Head of caudate nucleus (tissue), 42 donors: Measurements from ENCODE around the gene IGFBP3.
A peak's percentile ranks its signal among the peaks of the same experiment; 100 is the strongest.

Source experiments
- DNase-seq, 42 donors: peaks; one replicate each; pipeline versions ENCODE4 v3.0.0 to v3.0.0-alpha.2; 2020 to 2021; ENCODE audit warnings: mixed read lengths in 7 of 42
- intact Hi-C: fragments of 100-400 bp; cut with DNase I; formaldehyde crosslinking; loops from one replicate; pipeline ENCODE4 v1.15.0; 2022

The IGFBP3 gene

DNA sequence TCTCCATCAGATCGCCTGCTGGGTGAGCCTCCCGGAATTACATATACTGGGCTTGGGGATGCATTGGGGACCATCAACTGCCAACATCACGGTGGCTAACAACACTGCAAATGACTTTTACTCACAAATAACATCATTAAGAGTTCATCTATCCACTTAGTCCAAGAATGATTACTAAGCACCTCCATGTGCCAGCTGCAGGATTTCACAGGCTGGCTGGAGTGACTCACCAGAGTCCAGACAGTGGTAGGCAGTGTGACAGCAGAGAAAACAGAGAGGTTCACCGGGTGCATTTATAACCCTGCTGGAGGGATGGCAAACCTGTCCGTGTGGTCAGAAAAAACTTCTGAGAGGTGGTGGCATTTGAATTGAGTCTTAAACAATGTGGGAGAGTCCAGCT lies 3.2 kb upstream of the IGFBP3 start:
- intact Hi-C loops, result loop anchor here (10.0 kb wide), 1 partner anchor 431 kb away; no protein-coding TSS in a partner anchor
- DNase-seq, result no peak

DNA sequence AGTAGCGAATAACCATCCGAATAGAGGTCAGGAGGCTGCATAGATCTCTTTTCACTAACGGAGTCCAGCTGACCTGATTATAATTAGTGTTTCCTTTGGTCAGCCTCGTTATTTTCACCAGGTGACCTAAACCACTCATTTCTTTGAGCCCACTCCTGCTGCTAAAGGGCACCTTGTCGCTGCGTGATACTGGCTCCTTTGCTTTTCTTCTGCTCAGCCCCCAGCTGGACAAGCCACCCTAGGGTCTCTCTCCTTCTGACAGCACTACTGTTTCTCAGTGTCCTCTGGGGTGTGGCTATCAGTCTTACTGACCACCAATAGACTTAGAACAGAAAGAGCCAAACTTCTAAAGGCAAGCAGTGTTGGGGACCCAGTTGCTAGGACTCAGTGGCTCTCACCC lies 2.7 kb upstream of the IGFBP3 start:
- intact Hi-C loops, result loop anchor here (10.0 kb wide), 1 partner anchor 431 kb away; no protein-coding TSS in a partner anchor
- no peak for DNase-seq

DNA sequence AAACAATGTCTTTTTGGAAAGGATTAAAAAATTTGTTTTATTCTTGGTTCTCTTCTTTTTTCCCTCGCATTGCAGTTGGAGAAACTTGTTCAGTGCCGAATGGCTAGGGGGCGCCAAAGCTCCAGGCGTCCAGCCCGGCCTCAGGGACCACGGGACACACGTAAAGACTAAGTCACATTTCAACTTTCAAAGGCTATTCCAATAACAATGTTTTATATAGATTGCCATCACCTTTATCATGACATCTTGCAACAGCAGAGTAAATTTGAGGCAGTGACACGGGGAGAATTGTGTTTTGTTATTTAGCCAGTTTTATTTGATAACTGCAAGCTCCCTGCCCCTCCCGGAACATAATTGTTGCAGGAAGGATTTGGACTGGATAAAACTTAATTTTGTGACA lies 2.2 kb upstream of the IGFBP3 start:
- DNase-seq, result peak; percentile 44 to 87 (median 73)

DNA sequence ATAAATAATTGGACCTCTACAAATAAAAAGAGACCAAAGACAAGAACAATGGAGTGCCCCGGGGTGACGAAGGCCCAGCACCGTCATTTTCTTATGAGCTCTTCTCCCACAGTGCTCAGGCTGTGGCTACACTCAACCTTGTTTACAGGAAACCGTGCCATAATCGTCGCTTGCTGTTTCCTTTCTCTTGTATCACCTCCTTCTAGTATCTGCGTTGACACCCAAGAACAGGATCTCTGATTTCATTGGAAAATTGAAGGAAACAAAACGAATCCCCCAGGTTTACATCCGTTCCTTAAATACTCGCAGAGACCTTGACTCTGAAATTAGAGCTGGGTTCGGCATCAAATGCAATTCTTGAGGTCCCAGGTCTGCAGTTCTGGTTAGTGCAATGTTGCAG lies 1.7 kb upstream of the IGFBP3 start:
- no peak for DNase-seq
- intact Hi-C loops, result loop anchor here (10.0 kb wide), 1 partner anchor 432 kb away; no protein-coding TSS in a partner anchor

More for the DNA sequence above, 2.2 kb upstream of the IGFBP3 start:
- intact Hi-C loops, result loop anchor here (10.0 kb wide), 1 partner anchor 432 kb away; no protein-coding TSS in a partner anchor

DNA sequence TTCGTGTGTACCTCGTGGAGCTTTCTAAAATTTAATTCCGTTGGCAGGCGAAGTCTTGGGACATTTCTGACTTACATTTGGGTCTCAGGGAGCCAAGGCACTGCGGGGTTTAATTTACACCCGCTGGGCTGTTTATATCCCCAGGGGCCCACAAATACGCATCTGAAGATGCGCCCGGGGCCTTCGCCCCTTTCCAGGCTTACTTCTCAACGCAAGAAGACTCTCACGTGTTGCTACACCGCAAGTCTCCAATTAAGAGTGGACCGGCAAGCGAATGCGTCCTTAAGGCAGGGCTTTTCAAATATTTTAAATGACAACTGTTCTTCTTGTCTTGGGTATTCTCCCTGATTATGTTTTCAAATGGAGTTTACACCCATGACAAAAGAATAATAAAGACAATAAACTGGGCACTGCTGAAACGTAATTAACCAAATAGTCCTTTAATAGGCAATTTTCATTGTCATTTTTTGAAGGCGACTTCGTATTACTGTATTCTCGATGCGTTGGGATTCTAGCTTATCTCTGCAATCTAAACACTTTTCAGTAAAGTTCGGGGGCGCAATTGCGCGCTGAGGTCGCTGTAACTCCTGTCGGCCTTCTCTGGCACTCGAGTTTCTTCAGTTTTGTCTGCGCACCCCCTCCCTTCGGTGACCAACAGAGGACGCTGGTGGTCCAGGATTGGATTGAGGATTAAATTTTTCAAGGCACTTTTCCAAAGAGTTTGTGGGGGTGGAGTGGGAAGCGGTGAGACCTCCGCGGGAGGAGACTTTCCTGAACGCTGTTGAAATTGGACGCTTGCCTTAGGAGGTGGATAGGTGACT lies 837 bp upstream of the IGFBP3 start:
- peak in 13 of 42 donors; percentile 17 to 61 (median 38) for DNase-seq
- intact Hi-C loops, result loop anchor here (10.0 kb wide), 1 partner anchor 433 kb away; no protein-coding TSS in a partner anchor

DNA sequence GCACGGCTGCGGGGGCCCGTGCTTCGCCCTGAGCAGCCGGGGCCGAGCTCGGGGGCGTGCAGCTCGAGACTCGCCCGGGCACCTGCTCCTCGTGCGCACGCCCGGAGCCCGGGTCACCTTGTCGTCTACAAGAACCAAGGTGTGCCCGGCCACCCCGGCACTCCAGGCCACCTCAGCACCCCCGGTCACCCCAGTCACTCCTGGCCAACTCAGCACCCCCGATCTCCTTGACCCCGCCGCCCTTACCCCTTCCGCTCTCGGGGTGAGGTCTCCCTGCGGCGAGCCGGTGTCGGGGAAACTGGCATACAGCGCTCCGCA lies 268 bp upstream of the IGFBP3 start:
- intact Hi-C loops, result loop anchor here (10.0 kb wide), 1 partner anchor 433 kb away; no protein-coding TSS in a partner anchor
- DNase-seq, result no peak

DNA sequence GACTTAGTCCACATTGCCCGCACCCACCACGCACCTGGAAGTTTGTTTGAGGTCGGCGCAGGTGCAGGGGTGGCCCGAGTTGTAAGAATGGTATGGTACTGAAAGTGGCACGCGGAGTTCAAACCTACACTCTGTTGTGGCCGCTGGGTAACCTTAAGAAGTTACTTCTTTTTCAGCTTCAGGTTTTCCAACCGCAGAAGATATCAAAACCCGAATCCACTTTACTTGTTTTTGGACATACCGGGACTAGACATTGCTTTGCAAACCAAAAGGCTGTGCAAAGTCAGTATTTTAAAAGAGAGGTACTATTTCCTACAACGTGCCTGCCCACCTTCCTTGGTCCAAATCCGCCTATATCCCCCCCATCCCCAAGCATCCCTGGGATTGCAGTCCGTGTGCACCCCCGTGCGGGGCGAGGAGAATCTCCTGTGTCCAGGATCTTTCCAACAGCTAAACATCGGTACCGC lies 1.0 kb downstream of the IGFBP3 start:
- no peak for DNase-seq
- intact Hi-C loops, result loop anchor here (5.0 to 10.0 kb wide), 3 partner anchors 435 to 1265 kb away; no protein-coding TSS in a partner anchor

DNA sequence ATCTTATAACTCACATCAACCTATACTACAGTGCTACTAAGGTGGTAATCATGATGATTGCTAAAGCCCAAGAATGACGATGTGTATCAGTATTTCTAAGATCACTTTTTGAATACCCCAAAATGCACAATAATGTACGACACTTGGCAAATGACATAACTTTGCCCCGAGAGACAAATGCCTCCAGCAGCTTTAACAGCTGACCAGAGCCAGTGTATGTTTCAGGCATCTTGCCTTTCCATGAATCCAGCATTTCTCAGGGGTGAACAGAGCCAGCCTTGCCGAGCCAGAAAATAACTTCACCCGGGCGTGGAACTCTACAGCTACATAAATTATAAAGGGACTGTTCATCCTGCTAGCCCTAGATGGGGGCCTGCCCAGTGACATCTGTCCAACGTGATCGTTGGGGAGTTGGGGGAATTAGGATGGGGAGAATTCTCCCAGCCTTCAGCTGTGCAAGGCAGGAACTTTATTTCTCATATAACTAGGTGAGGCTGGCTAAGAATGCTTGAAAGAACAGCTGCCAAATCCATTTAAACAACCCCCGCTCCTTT lies 1.8 kb downstream of the IGFBP3 start:
- intact Hi-C loops, result loop anchor here (5.0 to 10.0 kb wide), 2 partner anchors 1168 to 1265 kb away; no protein-coding TSS in a partner anchor
- DNase-seq, result no peak

DNA sequence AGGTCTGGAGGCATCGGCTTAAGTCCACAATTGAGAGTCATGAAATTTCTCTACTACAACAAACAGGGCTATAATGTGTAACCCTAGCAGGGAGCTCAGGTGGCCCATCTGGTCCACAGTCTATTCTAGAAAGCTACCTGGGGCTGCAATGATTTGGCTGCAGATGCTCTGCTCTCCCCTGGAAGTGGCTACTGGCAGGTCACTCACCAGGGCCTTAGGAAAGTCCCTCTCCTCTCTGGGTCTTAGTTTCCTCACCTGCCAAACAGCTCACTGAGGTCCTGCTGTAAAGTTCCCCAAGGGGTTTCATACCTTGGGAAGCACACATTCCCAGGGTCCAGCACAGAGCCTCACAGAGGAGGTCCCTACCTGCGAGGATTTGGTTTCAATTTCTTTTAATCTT lies 2.5 kb downstream of the IGFBP3 start:
- no peak for DNase-seq
- intact Hi-C loops, result loop anchor here (5.0 to 10.0 kb wide), 2 partner anchors 1169 to 1266 kb away; no protein-coding TSS in a partner anchor

DNA sequence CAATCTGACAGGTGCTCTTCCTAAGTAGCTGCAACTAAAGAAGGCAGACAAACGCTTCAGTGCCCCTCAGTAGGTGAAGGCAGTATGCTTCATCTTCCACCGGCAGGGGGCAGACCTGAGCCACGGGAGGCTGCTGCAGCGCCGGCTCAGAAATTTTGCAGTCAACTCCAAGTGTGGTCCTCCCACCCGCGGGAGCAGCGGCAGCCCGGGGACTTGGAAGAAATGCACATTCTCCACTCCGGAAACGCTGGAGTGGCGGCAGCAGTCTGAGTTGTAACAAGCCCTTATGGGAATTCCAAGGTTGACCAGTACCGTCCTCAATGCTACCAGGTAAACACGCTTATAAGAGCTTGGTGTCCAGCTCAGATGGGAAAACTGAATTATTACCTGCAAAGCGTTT lies 3.4 kb downstream of the IGFBP3 start:
- peak; percentile 66 to 94 (median 86) for DNase-seq
- intact Hi-C loops, result loop anchor here (5.0 to 10.0 kb wide), 2 partner anchors 1170 to 1267 kb away; no protein-coding TSS in a partner anchor

DNA sequence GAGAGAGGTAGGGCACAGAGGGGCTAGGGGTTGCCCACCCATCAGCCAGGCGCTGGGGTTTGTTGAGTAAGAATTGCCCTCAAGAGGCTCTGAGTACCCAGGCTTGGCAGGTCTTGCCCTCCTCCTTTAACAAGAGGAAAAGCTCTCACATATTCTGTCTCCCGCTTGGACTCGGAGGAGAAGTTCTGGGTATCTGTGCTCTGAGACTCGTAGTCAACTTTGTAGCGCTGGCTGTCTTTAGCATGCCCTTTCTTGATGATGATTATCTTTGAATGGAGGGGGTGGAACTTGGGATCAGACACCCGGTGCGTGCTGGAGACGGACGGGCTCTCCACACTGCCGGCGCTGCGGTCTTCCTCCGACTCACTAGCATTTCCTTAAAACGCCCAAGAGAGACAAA lies 4.0 kb downstream of the IGFBP3 start:
- DNase-seq, result no peak
- intact Hi-C loops, result loop anchor here (5.0 to 10.0 kb wide), 2 partner anchors 1170 to 1268 kb away; no protein-coding TSS in a partner anchor

DNA sequence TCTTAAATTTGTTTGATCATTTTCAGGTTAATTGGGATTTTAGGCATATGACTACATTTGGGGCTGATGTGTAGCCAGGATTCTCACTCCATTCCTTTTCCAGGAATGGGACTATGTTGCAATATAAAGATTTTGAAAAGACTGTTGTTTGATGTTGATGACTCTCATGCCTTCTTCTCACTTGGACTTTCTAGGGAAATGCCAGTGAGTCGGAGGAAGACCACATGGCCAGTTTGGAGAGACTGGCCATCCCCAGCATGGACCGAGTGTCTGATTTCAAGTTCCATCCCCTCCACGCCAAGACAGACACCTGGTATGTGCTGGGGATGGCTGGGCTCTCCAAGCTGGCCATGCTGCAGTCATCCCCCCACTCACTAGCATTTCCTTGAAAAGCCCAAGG lies 5.5 kb downstream of the IGFBP3 start:
- no peak for DNase-seq
- intact Hi-C loops, result loop anchor here (5.0 to 10.0 kb wide), 2 partner anchors 1172 to 1269 kb away; no protein-coding TSS in a partner anchor

DNA sequence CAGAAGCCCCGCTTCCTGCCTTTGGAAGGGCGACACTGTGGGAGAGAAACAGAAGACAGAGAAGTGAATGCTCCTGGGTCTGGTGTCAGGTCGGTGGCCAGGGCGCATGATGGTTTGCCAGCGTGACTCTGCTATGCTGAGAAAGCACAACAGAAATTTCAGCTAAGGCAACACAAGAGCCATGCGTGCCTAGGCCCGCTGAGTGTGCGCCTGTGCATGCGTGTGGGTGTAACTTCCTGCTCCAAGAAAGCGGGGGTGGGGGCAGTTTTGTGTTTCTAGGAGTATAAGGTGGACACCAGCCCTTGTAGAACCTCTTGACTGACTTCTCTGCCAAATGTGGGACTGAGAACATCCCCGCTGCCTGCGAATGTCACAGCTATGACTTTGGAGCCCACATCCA lies 6.2 kb downstream of the IGFBP3 start:
- intact Hi-C loops, result loop anchor here (5.0 to 10.0 kb wide), 2 partner anchors 1172 to 1270 kb away; no protein-coding TSS in a partner anchor
- DNase-seq, result no peak

DNA sequence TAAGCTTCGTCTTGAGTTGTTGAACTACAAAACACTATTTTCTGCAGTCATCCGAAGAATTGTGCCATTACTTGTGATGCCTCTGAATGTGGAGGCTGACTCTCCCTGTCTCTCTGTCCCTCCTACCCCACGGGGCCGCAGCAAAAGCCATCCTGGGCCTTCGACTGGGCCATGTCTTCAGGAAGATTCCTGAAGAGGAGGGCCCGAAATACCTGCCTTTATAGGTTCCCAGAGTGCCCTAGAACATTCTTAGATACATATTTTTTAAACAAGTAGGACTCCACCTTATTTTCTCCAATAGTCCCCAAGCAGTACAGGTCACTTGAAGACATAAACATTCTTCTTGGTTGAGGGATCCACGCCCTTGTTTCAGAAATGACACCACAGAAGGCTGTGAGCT lies 8.1 kb downstream of the IGFBP3 start:
- intact Hi-C loops, result loop anchor here (10.0 kb wide), 1 partner anchor 1272 kb away; no protein-coding TSS in a partner anchor
- DNase-seq, result no peak

DNA sequence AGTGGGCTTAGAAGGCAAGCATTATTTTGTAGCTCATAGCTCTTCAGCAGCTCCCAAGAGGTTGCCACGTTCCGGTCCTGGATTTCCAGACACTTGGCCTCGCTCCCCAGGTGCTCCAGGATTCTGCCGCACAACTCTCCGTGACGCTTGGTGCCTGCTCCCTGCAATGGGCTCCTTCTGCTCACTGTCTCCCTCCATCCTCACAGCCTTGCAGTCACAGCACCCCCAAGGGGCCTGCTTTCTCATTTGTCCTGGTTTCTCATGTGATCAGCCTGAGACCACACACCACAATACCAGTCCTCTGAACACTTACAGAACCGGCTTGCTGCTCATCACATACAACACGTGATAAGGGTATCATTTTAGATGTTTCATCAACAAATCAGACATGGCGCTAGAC lies 9.8 kb downstream of the IGFBP3 start:
- intact Hi-C loops, result loop anchor here (10.0 kb wide), 1 partner anchor 1273 kb away; no protein-coding TSS in a partner anchor
- DNase-seq, result no peak

DNA sequence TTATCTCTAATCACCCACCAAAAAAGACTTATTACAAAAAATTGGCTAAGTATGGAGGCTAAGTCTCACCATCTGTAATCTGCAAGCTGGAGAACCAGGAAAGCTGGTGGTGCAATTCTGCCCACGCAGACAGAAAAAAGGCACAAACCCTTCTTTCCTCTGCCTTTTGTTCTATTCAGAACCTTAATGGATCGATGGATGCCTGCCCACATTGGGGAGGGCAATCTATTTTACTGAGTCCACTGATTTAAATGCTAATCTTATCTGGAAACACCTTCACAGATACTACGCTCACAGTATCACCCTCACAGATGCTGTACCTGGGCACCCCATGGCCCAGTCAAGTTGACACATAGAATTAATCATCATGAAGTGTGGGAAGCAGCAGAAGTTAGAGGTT lies 10.2 kb downstream of the IGFBP3 start:
- intact Hi-C loops, result loop anchor here (10.0 kb wide), 1 partner anchor 1274 kb away; no protein-coding TSS in a partner anchor
- no peak for DNase-seq

DNA sequence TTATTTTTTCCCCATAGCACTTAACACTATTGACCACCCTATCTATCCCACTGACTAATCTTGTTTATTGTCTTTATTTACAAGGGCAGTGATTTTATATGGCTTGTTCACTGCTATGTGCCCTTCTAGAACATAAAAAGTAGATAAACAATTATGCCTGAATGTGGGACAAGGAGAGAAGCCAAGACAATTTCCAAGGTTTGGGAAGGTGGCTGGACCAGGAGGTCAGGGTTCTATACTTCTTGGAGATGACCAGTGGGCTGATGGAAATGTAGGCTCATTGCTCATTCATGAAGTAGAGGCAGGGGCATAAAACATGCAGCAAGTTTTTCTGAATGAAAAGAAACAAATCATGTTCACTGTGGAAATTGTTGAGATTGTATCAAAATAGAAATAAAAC lies 11.5 kb downstream of the IGFBP3 start:
- intact Hi-C loops, result no loop called here
- no peak for DNase-seq

DNA sequence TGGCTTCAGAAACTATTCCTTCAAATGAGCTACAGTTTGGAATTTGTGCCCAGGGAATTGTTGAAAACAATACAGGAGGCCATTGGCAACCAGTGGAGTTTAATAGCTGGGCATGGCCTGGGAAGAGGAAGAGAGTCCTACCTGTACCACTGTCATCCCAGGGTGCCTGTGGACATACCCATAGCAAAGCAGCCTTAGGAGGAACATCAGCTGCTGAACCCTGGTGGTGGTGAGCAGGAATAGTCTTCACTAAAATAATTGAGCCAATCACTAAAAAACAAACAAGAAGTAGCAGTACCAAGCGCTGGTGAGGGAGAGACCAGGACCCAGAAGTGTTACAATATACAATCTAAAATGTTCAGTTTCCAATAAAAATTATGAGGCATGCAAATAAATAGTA lies 18.3 kb downstream of the IGFBP3 start:
- intact Hi-C loops, result no loop called here
- no peak for DNase-seq

DNA sequence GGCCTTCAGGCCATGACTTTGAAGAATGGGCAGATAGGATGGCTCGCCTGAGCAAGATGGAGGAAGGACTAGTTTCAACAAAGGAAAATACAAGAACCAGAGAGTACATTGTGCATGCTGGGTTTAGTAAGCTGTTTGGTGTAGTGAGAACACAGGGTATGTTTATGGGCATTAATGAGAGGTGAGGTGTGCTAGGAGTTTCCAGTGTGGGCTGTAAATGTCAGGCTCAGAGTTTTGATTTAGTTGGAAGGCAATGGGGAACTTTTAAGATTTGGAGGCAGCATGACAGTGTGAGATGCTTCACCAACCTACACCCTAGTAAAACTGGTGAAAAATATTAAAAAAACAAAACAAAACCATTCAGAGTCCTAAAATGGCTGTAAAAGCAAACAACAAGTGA lies 19.5 kb downstream of the IGFBP3 start:
- intact Hi-C loops, result no loop called here
- no peak for DNase-seq

DNA sequence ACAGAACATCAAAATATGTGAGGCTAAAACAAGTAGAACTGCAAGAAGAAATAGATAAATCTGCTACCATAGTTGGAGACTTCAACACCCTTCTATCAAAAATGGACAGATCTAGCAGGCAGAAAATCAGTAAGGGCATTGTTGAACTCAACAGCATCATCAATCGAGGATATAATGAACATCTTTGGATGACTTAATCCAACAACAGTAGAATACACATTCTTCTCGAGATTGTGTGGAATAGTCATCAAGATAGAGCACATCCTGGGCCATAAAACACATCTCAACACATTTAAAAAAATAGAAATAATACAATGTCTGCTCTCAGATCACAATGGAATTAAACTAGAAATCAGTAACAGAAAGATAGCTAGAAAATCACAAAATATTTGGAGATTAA lies 22.9 kb downstream of the IGFBP3 start:
- DNase-seq, result no peak

More for the DNA sequence above, 22.9 kb downstream of the IGFBP3 start:
- intact Hi-C loops, result no loop called here
